ENCODE results near the gene COL6A3.
"Not testable (repeated sequence)": the region's sequence is repeated elsewhere in the genome, so short reads cannot be mapped to it uniquely, and the experiment has no call there.

DNA sequence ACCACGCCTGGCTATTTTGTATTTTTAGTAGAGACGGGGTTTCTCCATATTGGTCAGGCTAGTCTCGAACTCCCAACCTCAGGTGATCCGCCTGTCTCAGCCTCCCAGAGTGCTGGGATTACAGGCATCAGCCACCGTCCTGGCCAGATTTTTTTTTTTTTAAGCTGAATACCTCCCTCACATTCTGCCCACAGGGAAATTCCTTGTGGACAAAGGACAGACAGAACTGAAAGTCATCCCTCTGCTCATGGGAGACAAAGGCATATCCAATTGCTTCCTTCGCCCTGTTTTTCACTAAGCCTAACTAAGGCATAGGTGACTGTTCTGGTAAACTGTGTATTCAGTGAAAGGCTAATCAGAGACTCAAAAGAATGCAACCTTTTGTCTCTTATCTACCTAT is 59.8 kb downstream of the COL6A3 start:
- TF ChIP-seq CTCF (conservative IDR thresholded peaks at IDR 0.05; ENCODE audit: low read depth, low read length); EZH2 (IDR thresholded peaks at IDR 0.05; ENCODE audit: low read length, unreplicated experiment): not testable (repeated sequence)

Measured in PC-3 (cell line).